HG03280 (cell line): ENCODE data around the gene NSUN5.
"Not testable (repeated sequence)": the region's sequence is repeated elsewhere in the genome, so short reads cannot be mapped to it uniquely, and the experiment has no call there.

Source experiments
- ATAC-seq: cut with Tn5 transposase; IDR thresholded peaks from one replicate; pipeline ENCODE4 v1.9.1; 2021; ENCODE audit warnings: mild to moderate bottlenecking, moderate library complexity; ENCODE audit not compliant: unreplicated experiment

NSUN5 gene

GRCh38 chr7:73308665-73309214 is at the start of gene NSUN5:
Gene NSUN5, minus strand, starts transcription at chr7:73308826. Its CDS starts 36 bp downstream, at chr7:73308790.
- ATAC-seq: peak; percentile 86

DNA sequence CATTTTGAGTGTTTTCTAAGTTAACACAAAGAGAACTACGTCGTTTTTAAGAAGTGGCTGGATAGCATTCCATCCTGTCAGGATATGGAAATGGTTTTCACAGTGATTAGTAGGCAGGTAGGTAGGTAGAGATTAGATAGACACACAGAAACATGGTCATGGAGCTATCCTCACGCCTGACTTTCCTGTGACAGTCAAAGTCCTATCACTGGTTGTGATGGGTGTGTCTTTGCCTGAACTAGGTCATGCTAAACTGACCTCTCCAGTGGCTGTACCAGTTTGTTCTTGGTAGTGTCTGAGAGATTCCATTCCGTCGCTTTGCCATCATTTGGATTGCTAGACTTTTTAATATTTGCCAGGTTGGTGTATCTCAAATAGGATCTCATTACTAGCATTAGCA is 47.5 kb upstream of the NSUN5 start:
- ATAC-seq: no peak

- ATAC-seq: no peak
Measured at GRCh38 chr7:73354821-73355220, 46.2 kb upstream of the NSUN5 start.

DNA sequence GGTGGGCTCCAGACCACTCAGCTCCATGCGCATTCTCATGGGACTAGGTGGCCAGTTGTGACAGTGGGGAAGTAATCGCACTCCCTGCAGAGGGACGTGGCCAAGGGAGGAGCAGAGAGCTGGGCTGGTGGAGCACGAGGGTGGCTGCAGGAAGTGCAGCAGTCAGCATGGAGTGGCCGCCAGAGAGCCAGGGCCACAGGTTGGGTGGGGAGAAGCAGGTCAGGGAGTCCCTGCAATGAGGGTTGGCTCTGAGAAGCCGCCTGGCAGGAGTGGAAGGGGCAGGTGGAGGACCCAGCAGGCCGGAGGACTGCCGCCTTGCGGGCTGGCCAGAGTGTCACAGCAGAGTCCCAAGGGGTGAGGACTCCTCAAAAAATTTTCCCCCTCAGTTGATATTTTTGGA is 45.6 kb upstream of the NSUN5 start:
- no peak for ATAC-seq

- no peak for ATAC-seq
Measured at GRCh38 chr7:73353243-73353642, 44.6 kb upstream of the NSUN5 start.

DNA sequence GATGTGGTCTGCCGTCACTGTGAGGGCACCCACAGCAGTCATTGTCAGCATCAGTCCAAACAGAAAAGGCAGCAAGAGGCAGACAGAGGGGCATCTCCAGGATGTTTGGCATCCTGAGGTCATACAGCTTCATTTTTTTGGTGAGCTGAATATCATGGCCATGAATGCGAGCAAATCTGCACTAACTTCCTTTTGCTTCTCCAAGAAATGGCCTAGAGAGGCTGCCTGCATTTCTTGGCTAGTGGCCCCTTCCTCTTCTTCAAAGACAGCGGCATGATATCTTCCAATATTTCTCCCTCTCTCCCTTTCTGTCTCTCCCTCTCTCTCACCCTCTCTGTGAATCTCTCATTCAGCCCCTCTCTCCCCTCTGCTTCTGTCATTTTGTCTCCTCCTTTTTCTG is 44.2 kb upstream of the NSUN5 start:
- ATAC-seq: no peak

DNA sequence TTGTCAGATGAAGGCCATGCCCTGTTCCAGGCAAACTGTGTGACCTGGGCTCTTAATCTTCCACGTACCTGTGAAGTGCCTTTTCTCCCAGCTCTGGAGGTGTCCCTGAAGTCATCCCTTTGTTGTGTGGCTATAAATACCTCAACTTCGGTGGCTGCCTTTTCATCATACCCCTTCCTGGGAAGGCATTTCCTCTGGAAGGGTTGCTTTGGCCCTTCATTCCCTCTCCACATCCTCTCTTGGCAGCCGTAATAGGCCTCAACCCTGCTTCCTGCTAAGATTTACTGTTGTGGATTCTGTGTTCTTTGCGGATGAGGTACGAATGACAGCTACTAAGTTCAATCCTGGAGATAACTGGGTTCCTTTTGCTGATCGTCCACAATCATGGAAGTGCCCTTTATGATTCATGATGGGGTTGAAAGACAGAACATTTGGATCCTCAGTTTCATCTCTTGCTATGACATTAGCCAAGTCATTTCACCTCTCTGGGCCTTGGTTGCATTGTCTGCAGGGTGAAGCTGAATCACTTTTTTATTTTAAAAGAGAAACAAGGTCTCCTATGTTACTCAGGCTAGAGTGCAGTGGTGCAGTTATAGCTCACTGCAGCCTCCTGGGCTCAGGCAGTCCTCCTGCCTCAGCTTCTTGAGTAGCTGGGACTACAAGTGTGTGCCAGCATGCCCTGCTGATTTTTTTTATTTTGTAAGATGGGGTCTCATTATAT is 43.0 kb upstream of the NSUN5 start:
- ATAC-seq: no peak

DNA sequence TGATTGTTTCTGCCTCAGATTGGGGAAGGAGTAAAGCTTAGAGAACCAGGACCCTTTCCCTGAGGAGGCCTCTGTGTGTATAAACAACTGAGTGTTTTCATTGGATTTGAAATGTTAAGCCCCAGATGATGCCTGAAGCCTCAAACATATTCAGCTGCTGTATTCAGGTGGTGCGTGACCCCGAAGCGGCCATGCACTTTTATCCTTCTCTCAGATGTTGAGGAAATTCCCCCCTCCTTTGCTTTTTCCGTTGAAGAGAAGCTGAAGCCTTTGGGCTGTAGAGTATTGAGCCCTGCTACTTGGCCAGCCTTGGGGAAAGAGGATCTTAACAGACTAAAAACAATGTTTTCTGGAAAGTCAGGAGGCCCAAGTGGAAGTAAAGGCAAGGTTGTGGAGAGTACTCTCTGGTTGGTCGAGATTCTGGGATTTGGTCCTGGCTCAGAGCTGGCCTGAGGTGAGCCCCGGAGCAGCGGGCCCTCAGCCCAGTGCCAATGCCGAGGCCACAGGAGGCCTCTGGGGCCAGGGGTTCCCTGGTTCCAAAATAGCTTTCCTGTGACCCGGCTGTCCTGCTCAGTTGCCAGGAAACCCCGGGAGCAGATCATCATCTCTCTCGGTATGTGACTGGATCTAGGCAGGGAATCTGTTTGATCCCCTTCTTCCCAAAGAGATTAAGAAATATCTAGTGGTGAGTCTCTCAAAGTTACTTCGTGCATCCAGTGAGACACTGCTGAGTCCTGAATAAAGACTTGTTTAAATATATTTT is 41.9 kb upstream of the NSUN5 start:
- no peak for ATAC-seq

GRCh38 chr7:73349763-73350162 is 41.1 kb upstream of the NSUN5 start:
- no peak for ATAC-seq

DNA sequence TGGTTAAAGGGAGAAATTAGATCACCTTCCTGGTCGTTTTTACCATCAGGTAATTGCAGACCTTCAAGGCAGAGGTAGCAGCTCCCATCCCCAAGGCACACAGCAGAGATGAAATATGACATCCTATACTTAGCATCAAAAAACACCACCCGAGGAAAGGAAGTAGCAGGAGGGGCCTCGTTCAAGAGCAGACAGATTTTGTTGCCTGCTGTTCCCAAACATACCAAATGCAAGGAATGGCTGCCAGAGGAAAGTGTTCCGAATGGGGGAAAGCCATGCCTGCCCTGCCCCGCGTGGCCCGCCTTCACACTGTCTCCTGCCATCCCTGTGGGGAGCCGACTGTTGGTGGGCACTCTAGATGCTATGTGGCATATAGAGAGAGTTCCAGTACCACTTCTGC is 37.3 kb upstream of the NSUN5 start:
- no peak for ATAC-seq

DNA sequence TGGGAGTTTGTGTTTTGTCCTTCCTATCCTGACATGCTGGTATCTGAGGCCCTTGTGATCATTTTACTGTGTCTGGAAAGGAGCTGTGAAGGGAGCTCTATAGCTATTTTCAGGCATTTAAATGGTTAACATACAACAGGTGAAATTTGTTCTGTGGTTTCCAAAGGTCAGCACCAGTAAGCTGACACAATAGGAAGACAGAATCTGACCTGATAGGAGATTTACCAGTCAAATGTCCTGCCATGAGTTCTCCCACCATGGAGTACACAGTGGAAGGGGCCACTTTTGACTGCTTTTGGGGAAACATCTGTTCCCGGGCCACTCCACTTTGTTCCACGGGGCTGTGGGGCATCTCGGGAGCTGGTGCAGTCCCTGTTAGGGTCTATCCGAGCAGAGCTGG is 36.9 kb upstream of the NSUN5 start:
- ATAC-seq: no peak

DNA sequence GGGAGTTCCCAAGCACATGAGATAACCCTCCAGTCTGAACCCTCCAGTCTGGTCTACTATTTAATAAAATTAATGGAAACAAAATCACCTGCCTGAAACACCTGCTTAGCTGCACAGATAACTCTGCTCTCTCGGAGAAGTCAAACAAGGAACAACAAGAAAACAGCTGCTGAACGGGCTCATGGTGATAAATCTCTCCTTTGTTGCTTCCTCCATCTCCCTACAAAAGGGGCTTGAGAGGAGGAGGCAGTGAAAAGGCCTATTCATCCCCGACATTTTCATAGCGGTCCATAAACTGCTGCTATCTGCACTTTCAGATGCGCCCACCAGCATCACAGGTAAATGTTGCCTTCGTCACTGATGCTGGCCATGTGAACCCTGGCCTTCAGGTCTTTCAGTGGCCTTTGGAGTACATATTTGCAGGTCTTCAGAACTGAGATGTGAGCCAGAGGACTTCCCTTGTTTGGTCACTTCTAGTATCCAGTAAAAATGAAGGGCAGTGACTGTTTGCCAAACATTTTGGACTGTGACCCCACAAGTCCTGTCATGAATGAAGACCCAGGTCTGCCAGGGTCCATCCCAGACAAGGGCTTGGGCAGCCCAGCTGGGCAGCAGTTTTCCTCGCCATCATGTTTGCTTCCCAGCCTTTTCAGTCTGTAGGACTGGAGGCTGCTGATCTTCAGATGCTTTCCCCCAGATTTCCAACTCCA is 35.2 kb upstream of the NSUN5 start:
- ATAC-seq: no peak

DNA sequence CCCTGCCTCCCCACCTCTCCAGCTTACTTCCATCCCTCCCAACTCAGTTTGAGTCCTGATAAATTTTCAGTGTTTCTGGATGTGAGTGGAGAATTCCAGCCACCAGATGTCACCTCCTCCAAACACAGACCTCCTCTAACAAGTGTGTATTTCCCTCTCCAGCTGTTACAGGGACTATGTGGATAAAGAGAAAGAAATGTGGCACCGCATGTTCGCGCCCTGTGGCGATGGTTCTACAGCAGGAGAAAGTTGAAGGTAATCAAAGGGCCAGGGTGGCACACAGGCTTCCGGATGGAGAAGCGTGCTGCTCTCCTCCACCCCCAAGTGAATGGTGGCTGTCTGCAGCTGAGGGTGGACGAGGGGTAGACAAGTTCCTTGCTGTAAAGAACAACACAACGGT is 34.0 kb upstream of the NSUN5 start:
- no peak for ATAC-seq

- no peak for ATAC-seq
Measured at GRCh38 chr7:73341877-73342276, 33.3 kb upstream of the NSUN5 start.

DNA sequence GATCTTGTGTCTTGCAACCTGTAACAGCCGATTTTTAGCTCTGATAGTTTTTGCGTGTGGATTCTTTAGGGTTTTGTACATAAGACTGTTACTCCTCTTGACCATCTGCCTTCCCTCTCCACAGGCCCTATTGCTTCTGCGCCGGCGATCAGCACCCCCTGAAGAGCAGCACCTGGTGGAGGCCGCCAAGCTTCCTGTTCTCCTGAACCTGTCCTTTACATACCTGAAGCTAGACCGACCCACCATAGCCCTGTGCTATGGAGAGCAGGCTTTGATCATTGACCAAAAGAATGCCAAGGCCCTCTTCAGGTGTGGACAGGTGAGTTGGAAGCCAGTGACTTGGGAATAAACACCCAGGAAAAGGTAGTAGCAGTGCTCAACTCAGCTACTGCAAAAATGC is 31.9 kb upstream of the NSUN5 start:
- ATAC-seq: no peak

GRCh38 chr7:73338321-73338720 is 29.7 kb upstream of the NSUN5 start:
- ATAC-seq: no peak

GRCh38 chr7:73332447-73332846 is 23.8 kb upstream of the NSUN5 start:
- ATAC-seq: no peak

DNA sequence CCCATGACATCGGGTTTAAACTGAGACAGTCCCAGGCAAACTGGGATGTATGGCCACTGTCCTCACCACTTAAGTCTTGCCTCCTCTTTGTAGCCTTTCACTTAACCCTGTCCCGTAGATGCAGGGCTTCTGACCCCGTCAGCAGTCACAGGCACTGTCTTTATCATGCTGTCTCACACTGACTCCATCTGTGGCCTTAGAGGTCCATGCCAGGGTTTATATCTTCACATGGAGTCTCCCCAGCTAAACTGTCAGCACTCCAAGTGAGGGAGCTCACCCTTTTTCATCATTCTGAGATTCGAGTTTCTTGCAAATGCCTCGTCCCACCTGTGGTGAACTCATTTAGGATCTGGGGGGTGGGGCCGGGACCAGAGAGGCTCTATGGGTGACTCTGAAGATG is 22.1 kb upstream of the NSUN5 start:
- no peak for ATAC-seq

GRCh38 chr7:73329861-73330581 is 21.4 kb upstream of the NSUN5 start:
- ATAC-seq: no peak

DNA sequence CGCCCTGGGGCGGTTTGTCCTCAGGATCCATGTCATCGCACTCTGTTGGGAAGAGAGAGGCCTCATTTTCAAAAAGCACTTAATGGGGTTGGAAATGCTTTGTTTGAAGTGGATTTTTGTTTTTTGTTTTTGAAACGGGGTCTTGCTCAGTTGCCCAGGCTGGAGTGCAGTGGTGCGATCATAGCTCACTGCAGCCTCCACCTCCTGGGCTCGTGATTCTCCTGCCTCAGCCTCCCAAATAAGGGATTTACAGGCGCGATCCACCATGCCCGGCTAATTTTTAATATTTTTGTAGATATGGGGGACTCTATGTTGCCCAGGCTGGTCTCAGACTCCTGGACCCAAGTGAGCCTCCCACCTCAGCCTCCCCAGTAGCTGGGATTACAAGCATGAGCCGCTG is 20.1 kb upstream of the NSUN5 start:
- ATAC-seq: no peak

DNA sequence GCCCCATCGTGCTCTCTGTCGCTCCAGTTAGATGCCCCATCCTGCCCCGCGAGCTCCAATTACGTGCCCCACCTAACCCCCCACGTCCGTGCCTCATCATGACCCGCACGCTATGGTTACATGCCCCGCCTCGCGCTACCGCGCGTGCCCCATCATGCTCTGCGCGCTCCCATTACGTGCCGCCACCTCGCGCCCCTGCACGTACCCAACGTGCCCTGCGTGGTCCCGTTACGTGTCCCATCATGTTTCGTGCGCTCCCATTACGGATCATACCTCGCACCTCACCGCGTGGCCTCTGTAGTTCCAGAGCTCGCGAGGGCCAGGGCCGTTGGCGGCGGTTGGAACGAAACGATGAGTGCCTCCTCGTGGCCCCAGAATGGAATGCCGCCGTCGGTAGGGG is 19.3 kb upstream of the NSUN5 start, which contains the start of the genes FKBP6 and TRIM50:
TSS of gene FKBP6 (plus strand) at position 240 of the 400 bp plus-strand sequence. CDS start 268 bp downstream, outside the sequence.
TSS of gene TRIM50 (minus strand) at position 161 of the 400 bp plus-strand sequence. CDS start 3,295 bp downstream, outside the sequence.
- ATAC-seq: not testable (repeated sequence)
